Right lobe of liver (tissue), 4 donors: ENCODE data around the gene KRT23.

Experiments
- CTCF ChIP-seq, 4 donors: fragments of 200-600 bp in 3 of 4; fragments of 450-650 bp in 1 of 4; IDR thresholded peaks; one replicate each; pipeline versions ENCODE4 v1.5.1 to v1.8.0; 2016 to 2022; ENCODE audit warnings: antibody characterized with exemption in 4 of 4, mild to moderate bottlenecking in 2 of 4
- POLR2A ChIP-seq: fragments of 450-650 bp; IDR thresholded peaks from one replicate; pipeline ENCODE4 v1.6.1; 2017; ENCODE audit warnings: antibody characterized with exemption, mild to moderate bottlenecking
- donor health status: DM: no; HTN: no; CAD: no.
- donor health status: DM: no; HTN: no; CAD: no.
- donor health status: DM: no; HTN: yes; CAD: no.

- TF ChIP-seq CTCF (IDR thresholded peaks at IDR 0.05) (no peak), POLR2A (no peak)
These were observed 1.8 kb downstream of the KRT23 start for GRCh38 chr17:40935624-40936023.
